GM19395 (cell line): ENCODE measurements around the gene NDST4.

Experiments
- ATAC-seq: cut with Tn5 transposase; IDR thresholded peaks from one replicate; pipeline ENCODE4 v1.9.1; 2021; ENCODE audit warnings: mild to moderate bottlenecking, moderate library complexity; ENCODE audit not compliant: unreplicated experiment

The NDST4 gene

GRCh38 chr4:114811564-114812301, 301.7 kb downstream of the NDST4 start:
- no peak for ATAC-seq

GRCh38 chr4:114807759-114808404, 305.5 kb downstream of the NDST4 start:
- ATAC-seq: peak; percentile 99

- ATAC-seq: peak; percentile 33
These were observed 306.1 kb downstream of the NDST4 start for GRCh38 chr4:114807357-114807756.

DNA sequence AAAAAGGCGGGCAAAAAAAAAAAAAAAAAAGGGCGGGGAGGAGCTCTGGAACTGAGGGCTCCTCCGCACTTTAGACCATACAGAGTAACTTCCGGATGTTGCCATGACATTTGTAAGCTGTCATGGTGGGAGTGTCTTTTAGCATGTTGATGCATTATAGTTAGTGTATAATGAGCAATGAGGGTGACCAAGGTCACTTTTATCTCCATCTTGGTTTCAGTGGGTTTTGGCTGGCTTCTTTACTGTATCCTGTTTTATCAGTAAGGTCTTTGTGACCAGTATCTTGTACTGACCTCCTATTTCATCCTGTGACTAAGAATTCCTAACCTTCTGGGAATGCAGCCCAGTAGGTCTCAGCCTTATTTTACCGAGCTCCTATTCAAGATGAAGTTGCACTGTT, 321.4 kb downstream of the NDST4 start:
- ATAC-seq: no peak

DNA sequence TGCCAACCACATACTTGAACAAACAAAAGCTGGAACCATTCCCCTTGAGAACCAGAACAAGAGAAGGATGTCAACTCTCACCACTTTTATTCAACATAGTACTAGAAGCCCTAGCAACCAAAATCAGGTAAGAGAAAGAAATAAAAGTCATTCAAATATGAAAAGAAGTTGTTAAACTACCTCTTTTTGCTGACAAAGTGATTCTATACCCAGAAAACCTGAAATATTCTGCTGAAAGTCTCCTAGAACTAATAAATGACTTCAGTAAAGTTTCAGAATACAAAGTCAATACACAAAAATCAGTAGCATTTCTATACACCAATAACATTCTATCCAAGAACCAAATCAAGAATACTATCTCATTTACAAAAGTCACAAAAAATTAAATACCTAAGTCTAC, 327.9 kb downstream of the NDST4 start:
- no peak for ATAC-seq

DNA sequence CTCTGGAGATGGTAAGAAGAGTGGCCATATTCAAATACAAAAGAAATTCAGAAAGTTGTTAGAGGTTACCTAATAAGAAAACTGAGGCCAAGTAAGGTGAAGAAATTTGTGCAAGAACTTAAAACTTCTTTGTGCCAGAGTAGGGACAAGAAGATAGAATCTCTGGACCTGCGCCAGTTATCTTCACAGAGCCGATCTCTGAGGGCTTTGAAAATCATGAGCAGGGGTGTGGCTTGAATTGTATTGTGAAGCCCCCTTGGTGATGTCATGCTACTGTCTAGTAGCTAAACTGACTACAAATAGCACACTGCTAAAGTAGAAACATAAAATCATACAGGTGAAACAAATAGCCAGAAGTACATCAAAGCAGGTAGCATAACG, 330.2 kb downstream of the NDST4 start:
- no peak for ATAC-seq

GRCh38 chr4:114782415-114783214, 330.8 kb downstream of the NDST4 start:
- ATAC-seq: no peak

DNA sequence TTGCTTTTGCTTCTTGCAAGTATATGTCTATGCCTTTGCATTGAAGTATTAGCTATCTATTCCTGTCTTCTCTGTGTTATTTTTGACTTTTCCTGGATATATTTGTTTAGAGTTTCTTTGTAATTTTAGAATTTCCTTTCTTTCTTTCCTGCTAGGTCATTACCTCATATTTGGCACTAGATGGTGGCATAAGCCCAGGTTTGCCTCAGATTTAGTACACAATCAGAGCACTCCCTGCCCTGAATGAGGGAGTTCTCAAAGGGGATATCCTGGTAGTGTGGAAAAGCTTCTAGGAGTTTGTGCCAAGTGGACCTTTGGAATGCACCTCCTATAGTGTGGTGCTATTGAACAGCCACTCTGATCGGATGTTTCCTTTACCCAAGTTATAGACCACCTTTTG, 333.2 kb downstream of the NDST4 start:
- no peak for ATAC-seq
